ENCODE data around the gene ADM5.
"Not testable (repeated sequence)": the region's sequence is repeated elsewhere in the genome, so short reads cannot be mapped to it uniquely, and the experiment has no call there.

Gene ADM5

DNA sequence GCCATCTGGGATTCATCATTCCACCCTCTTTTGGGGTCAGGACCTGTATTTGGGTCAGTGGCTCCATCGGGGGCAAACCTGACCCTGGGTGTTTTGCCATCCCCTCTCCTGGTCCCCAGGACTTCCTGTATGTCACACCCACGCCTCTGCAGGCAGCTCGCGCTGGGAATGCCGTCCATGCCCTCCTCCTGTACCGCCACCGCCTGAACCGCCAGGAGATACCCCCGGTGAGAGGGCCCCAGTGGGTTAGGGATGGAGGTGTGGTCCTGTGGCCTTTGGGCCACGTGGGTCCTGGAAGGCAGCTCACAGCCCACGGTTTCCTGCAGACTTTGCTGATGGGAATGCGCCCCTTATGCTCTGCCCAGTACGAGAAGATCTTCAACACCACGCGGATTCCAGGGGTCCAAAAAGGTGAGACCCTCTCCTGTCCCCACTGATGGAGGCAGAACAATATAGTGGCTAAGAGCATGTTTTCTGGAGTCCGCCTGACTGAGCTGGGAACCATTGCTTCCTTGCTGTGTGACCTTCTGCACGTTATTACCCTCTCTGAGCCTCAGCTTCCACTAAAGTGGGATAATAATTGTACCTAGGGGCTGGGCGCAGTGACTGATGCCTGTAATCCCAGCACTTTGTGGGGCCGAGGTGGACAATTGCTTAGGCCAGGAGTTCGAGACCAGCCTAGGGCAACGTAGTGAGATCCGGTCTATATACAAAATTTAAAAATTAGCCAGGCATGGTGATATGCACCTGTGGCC is 15.7 kb downstream of the ADM5 start:
- no peak for DNase-seq

- DNase-seq = no peak
Measured at GRCh38 chr19:49705919-49706318, 16.5 kb downstream of the ADM5 start.

DNA sequence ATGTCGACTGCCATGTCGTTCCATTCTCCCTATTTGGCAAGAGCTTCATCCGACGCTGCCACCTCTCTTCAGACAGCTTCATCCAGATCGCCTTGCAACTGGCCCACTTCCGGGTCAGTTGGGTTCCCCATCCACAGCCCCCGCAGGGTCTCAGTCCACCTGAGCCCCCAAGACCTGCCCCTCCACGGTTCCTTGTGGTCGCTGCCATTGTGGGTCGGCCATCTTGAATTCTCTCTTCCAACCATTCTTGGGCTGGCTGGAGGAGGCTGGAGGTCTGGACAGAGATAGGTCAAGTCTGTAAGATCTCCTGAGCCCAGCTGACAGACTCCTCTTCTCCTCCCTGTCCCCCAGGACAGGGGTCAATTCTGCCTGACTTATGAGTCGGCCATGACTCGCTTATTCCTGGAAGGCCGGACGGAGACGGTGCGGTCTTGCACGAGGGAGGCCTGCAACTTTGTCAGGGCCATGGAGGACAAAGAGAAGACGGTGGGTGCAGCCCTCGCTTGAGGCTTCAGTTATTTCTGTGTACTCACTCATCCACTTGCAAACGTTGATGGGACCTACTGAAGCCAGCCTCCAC is 21.1 kb downstream of the ADM5 start:
- DNase-seq = no peak

DNA sequence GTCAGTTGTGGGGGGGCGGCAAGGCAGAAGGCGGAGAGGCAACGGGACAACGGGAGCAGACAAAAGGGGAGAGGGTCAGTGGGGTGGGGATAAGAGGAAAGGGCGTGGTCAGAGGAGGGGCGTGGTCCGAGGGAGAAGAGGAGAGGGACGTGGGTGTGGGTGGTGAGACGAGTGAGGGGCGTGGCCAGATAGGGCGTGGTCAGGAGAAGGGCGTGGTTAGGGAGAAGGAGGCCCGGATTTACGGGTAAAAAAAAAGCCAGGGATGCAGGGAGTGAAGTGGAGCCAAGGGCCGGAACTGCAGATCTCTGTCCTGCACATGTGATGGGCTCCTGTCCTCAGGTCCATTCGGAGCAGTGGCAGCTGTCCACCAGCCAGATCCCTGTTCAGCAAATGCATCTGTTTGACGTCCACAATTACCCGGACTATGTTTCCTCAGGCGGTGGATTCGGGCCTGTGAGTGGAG is 23.0 kb downstream of the ADM5 start:
- DNase-seq = no peak

GRCh38 chr19:49713236-49713845 is 23.9 kb downstream of the ADM5 start:
- no peak for DNase-seq

- DNase-seq = no peak
Measured at GRCh38 chr19:49716154-49716553, 26.8 kb downstream of the ADM5 start.

DNA sequence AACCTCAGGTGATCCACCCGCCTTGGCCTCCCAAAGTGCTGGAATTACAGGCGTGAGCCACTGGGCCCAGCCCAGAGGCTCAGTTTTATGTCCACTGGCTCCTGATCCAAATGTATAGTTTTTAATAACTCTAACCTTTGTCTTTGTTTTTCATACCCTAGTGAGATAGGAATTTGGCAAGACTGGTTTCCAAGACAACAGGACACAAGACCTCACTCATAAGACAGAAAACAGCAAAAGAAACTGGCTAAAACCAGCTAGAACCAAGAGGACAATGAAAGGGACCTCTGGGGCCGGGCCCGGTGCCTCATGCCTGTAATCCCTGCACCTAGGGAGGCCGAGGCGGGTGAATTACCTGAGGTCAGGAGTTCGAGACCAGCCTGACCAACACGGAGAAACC is 29.1 kb downstream of the ADM5 start:
- no peak for DNase-seq

DNA sequence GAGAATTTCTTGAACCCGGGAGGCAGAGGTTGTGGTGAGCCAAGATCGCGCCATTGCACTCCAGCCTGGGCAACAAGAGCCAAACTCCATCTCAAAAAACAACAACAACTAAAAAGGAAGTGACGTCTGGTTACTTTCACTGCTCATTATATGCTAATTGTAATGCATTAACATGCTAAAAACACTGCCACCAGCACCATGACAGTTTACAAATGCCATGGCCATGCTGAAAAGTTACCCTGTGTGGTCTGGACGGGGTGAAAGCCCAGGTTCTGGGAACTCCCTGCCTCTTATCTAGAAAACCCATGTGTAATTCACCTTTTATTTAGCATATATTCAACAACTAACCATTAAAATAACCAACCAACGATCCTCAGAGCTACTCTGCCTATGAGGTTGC is 29.6 kb downstream of the ADM5 start:
- DNase-seq = no peak

- DNase-seq = not testable (repeated sequence)
Measured at GRCh38 chr19:49719420-49719819, 30.0 kb downstream of the ADM5 start.

GRCh38 chr19:49727217-49728030 is 38.0 kb downstream of the ADM5 start:
- no peak for DNase-seq

- DNase-seq = no peak
Measured at GRCh38 chr19:49730166-49730565, 40.8 kb downstream of the ADM5 start.

- DNase-seq = no peak
Measured at GRCh38 chr19:49738268-49738667, 48.9 kb downstream of the ADM5 start.

- no peak for DNase-seq
Measured at GRCh38 chr19:49739098-49739497, 49.7 kb downstream of the ADM5 start.

DNA sequence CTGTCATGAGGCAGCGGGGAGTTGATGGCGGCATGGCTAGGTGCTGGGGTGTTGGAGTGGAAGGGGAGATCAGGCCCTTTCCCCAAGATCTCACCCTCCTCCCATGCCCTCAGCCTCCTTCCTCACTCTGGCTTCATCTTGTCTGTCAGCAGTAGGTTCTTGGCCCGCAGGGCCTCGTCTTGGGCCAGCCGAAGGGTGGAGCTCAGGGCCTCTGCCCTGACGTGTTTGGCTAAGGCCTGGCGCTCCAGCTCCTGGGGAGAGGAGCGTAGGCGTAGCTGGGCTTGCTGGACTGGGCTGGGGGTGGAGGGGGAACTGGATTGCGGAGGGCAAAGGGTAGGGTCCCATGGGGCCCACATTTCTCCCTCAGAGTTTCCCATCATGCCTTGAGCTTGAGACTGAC is 50.5 kb downstream of the ADM5 start:
- no peak for DNase-seq

Data from CD4-positive, alpha-beta T cell treated with Interleukin-17A for 4 hours (primary cell).